HG03558 (cell line): ENCODE results near the gene LRRC15.
A peak's percentile ranks its signal among the peaks of the same experiment; 100 is the strongest.

ENCODE experiments used
- ATAC-seq: cut with Tn5 transposase; IDR thresholded peaks from one replicate; pipeline ENCODE4 v1.9.1; 2021; ENCODE audit warnings: moderate number of reproducible peaks; ENCODE audit not compliant: unreplicated experiment; ENCODE audit errors: extremely low read depth

The LRRC15 gene

GRCh38 chr3:194306771-194307640, 62.5 kb downstream of the LRRC15 start:
- ATAC-seq = peak; percentile 29

- no peak for ATAC-seq
Measured at GRCh38 chr3:194306109-194306686, 63.3 kb downstream of the LRRC15 start.

- no peak for ATAC-seq
Measured at GRCh38 chr3:194305356-194306108, 64.0 kb downstream of the LRRC15 start.
